Right ventricle myocardium inferior (tissue), 1 donor: ENCODE measurements around the gene AATK. TPM values are rescaled to one million over a fixed set of nuclear protein-coding genes. Genes with fewer than 3 reads are reported as not detected.

Source experiments
- ATAC-seq: fragments of 200-7000 bp; cut with Tn5 transposase; one replicate; pipeline ENCODE4 v1.9.1; 2020; ENCODE audit warnings: mild to moderate bottlenecking, moderate library complexity
- DNase-seq: peaks from one replicate; pipeline ENCODE4 v3.0.0; 2021; ENCODE audit errors: missing footprints
- intact Hi-C: fragments of 100-400 bp; cut with DNase I; formaldehyde crosslinking; loops from one replicate; pipeline ENCODE4 v1.11.0; 2022
- total RNA-seq: library from RNA; stranded (reverse); fragmentation: NEBNext Ultra II Directional; extraction: Animal tissue kit (Norgen Biotek cat#: 25700); gene quantifications from one replicate; pipeline ENCODE4 v1.2.1, GENCODE V29; 2021
- donor health status: DM: no; HTN: yes; CAD: no; lungs with severe emphysema.

Gene AATK
- total RNA-seq, 1 donor from 2014 or later = 10.1 TPM

DNA sequence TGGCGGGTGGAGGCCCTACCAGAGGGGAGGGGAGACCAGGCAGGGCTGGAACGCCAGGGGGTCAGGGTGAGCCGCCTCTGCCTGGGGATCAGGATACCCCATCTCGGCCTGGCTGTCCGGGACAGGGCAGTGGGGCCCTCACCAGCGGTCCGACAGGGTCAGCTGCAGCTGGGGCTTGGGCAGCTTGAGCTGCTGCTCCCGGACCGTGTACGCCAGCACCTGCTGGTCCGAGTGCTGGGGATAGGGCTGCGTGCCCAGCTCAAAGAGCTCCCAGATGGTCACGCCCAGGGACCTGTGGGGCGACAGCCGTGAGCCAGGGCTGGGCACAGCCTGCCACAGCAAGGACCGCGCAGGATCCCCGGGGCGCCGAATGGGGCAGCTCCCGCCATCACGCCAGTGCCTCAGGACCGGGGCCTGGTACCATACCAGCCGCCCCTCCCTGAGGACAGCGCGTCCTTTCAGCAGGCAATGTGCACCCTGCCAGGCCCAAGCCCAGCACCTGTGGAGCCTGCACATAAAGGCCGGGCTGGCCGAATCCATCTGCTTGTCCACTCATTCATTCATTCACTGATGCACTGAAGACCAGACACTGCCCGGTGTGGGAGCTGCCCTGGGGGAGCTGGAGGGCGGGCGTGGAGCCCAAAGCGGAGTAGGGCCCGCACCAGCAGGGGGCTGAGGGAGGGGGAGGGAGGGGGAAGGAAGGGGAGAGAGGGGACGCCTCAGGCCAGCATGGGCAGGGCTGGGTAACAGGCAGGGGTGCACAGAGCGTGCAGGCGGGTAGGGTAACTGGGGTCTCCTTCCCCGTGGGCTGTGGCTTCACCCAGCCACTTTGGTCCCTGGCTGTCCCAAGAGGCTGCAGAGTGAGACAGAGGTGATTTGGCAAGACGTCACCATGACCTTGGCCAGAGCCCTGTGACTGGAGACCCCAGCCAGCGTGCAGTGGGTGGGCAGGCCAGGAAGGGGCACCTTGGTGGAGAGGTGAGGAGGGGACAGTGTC is 42.7 kb downstream of the AATK start:
- intact Hi-C loops = no loop called here
- ATAC-seq (no peak), DNase-seq (no peak)

GRCh38 chr17:81121841-81122733 is 43.9 kb downstream of the AATK start:
- no peak for DNase-seq
- intact Hi-C loops = no loop called here
- ATAC-seq = no peak

DNA sequence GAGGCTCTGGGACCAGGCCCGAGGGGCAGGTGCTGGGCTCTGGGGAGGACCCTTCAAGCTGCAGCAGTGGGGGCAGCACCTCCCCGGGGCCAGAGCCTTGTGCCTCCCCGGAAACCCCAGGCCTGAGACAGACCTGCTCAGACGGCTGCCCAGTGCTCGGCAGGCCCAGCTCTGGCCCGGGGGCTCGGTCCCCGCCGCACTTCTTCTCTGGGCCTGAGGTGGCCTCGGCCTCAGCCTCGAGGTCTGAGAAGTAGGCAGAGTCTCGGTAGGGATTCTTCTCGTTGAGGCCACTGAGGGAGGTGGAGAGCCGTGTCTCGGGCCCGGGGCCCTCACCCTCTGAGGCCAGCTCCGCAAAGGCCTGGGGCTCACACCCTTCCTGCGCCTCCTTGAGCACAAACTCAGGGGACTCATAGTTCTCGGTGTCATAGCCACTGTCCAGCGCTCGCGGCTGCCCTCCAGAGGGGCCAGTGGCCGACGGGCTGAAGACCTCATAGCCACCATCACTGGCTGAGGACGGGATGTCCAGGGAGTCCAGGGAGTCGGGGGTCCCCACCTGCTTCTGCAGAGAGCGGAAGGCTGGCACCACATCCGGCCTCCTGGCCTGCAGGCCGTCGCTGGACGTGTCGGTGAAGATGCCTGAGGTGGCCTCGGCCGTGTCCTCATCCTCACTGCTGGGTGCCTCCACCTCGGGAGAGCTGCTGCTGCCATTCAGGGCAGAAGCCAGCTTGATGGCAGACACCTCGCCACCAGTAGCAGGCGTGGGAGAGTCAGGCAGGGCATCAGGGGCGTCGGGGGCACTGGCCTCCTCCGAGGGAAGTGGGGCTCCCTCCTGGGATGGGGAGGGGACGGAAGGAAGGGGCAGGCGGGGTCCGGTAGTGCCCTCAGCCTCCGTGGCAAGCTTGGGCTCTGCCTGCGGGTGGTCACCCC is 45.1 kb downstream of the AATK start:
- no peak for DNase-seq
- intact Hi-C loops = no loop called here
- no peak for ATAC-seq

DNA sequence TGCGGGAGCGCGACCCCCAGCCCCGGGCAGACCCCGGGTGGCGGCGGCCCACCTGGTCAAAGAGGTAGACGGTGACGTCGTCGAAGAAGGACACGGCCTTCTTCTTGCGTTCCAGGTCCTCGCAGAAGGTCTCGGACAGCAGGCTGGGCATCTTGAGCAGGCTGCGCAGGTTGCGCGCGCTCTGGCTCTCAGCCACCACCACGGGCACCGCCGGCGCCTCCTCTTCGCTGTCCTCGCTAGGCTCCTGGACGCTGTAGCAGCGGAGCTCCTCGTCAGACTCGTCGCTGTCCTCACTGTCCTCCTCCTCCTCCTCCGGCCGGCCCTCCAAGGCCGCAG is 45.9 kb downstream of the AATK start:
- ATAC-seq (no peak), DNase-seq (no peak)
- intact Hi-C loops = no loop called here

- ATAC-seq (no peak), DNase-seq (peak; percentile 86)
- intact Hi-C loops = no loop called here
Observed at GRCh38 chr17:81119223-81120148, 46.5 kb downstream of the AATK start.

GRCh38 chr17:81118308-81119221 is 47.5 kb downstream of the AATK start:
- intact Hi-C loops = no loop called here
- ATAC-seq = no peak

DNA sequence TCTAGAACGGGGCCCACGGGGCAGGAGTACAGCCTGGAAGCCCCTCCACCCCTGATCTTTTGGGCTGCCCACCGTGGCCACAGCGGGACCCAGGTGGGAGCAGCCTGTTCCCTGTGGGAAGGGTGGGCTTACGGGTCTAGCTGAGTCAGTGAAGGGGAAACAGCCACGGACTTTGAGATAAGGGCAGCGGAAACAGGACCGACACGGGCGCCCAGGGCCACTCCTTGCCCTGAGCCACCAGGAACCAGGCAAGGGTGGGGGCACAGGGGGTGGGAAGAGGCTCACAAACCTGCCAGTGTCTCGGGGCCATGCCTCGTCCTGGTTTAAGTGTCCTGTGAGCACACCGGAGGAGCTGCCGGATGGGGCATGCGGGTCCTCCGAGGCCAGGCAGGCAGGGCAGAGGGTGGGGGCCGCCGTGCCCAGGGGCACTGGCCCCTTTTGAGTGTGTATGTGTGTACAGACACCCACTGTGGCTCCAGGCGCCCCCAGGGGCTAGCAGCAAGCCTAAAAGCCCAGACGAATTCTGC is 48.3 kb downstream of the AATK start:
- intact Hi-C loops = no loop called here
- no peak for ATAC-seq
- no peak for DNase-seq

More at GRCh38 chr17:81118308-81119221, 47.5 kb downstream of the AATK start:
- no peak for DNase-seq

DNA sequence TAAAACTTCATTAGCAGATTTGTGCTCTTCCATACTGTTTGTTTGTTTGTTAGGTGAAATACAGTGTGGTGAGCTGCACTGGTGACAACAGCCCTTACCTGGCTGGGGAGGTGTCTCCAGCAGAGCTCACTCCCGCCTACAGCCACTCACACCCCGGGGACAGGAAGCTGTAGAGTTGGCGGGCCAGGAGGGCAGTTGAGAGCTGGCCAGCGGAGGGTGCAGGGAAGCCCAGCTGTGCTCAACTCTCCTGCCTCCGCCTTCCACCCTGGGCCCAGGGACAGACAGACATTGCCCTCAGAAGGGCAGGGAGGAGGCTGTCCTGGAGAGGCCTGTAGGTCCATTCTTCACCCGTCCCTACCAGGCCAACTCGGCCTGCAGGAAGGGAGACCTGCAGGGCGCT is 49.3 kb downstream of the AATK start:
- no peak for DNase-seq
- ATAC-seq = no peak
- intact Hi-C loops = no loop called here

DNA sequence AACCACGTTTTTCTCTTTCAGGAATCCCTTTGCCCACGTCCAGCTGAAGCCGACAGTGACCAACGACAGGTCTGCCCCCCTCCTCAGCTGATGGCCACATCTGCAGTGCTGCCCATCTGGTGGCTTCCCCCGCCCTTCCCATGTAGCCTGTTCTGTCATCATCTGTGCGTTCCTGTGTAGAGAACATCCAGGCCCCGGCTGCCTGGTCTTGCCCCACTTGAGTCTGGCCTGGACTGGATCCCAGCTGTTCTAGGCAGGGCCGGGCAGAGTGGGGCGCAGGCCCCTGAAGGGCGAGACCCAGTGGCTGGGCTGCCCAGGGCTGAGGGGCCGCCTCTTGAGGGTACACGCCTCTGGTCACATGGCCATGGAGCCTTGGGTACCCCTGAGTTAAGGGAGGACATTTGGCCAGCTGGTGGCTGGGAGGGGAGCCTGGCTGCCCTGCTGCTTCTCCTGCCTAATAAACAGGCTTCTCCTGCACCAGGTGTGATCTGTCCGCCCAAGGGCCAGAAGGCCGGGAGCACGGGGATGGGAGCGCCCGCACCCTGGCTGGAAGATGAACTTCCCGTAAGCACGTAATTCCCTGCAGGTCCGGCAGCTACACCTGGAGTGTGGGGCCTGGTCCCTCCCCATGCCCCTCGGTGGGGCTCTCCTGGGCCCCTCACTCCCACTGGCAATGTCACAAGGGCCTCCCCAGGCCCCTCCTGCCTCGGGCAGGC is 50.1 kb downstream of the AATK start:
- intact Hi-C loops = no loop called here
- DNase-seq = no peak
- ATAC-seq = peak; percentile 38

GRCh38 chr17:81115219-81115618 is 50.8 kb downstream of the AATK start:
- intact Hi-C loops = no loop called here
- DNase-seq (no peak), ATAC-seq (no peak)

GRCh38 chr17:81114351-81115093 is 51.5 kb downstream of the AATK start:
- ATAC-seq (no peak), DNase-seq (no peak)
- intact Hi-C loops = no loop called here

GRCh38 chr17:81113158-81113724 is 52.8 kb downstream of the AATK start:
- intact Hi-C loops = no loop called here
- ATAC-seq (no peak), DNase-seq (no peak)

GRCh38 chr17:81112450-81112849 is 53.6 kb downstream of the AATK start:
- intact Hi-C loops = no loop called here
- ATAC-seq = no peak
- no peak for DNase-seq

GRCh38 chr17:81111066-81111465 is 55.0 kb downstream of the AATK start:
- intact Hi-C loops = no loop called here
- no peak for ATAC-seq
- no peak for DNase-seq

- DNase-seq = no peak
- intact Hi-C loops = no loop called here
Observed at GRCh38 chr17:81110488-81111040, 55.5 kb downstream of the AATK start.

More at GRCh38 chr17:81110488-81111040, 55.5 kb downstream of the AATK start:
- no peak for ATAC-seq
